ENCODE results near the gene CIAO3.

Gene CIAO3

DNA sequence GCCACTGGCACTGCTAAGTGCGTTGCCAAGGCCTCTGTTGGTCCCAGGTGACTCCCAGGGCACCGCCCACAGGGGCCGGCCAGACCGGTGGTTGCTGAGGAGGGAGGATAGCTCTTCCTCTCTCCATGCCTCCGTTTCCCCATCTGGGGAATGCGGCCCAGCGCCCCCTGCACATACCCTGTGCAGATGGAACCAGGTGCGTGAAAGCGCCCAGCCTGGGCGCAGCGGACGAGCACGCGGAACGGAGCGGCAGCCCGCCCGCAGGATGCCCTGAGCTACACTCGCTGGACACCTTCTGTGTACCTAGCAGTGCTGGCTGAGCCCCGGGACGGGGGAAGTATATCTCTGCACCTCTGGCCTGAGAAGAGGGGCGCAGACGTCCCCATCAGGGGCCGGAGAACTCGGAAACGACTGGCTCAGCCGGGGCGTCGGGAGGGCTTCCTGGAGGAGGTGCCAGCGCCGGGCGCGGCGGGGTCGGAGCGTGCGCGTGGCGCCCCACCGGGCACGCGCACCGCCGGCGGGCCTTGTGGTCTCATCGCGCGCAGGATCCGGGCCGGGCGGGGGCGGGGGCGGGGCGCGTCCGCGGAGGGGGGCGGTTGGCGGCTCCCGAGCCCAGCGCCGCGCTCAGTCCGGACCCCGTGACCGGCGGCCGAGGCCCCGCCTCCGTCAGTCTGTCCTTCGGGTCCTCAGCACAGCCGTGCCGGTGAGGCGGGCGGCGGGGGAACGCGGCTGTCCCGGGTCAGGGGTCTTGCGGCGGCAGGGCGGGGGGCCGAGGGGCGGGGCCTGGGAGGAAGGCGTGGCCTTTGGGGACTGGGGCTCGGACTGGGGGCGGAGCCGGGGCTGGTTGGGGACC lies 14.1 kb downstream of the CIAO3 start, which contains the start of the genes CCDC78 and HAGHL:
Gene CCDC78 (minus strand): TSS at position 6 of the 853 bp plus-strand sequence. CDS start 76 bp downstream, outside the sequence.
Gene HAGHL (plus strand): TSS at position 669 of the 853 bp plus-strand sequence. CDS start 404 bp downstream, outside the sequence.
- Histone ChIP-seq H3K4me1 (ENCODE audit: insufficient read depth, poor library complexity, severe bottlenecking) (no peaks in the 10 kb centered on the region), H3K27ac (ENCODE audit: poor library complexity, severe bottlenecking) (peak within 1 kb of the TSS; percentile 64), H3K9me3 (ENCODE audit: severe bottlenecking) (no peaks in the 10 kb centered on the region), H3K27me3 (ENCODE audit: insufficient read depth, poor library complexity, severe bottlenecking) (no peaks in the 10 kb centered on the region), H3K36me3 (ENCODE audit: low read depth) (no peaks in the 10 kb centered on the region), H3K4me3 (ENCODE audit: severe bottlenecking) (peak within 1 kb of the TSS; percentile 43)
- peak; percentile 12 for ATAC-seq (ENCODE audit: low read depth)
- TF ChIP-seq, protein P1, sequence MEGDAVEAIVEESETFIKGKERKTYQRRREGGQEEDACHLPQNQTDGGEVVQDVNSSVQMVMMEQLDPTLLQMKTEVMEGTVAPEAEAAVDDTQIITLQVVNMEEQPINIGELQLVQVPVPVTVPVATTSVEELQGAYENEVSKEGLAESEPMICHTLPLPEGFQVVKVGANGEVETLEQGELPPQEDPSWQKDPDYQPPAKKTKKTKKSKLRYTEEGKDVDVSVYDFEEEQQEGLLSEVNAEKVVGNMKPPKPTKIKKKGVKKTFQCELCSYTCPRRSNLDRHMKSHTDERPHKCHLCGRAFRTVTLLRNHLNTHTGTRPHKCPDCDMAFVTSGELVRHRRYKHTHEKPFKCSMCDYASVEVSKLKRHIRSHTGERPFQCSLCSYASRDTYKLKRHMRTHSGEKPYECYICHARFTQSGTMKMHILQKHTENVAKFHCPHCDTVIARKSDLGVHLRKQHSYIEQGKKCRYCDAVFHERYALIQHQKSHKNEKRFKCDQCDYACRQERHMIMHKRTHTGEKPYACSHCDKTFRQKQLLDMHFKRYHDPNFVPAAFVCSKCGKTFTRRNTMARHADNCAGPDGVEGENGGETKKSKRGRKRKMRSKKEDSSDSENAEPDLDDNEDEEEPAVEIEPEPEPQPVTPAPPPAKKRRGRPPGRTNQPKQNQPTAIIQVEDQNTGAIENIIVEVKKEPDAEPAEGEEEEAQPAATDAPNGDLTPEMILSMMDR (IDR thresholded peaks at IDR 0.05; ENCODE audit: poor library complexity, severe bottlenecking): no peak
- DNase-seq (ENCODE audit: low spot score): no peak

DNA sequence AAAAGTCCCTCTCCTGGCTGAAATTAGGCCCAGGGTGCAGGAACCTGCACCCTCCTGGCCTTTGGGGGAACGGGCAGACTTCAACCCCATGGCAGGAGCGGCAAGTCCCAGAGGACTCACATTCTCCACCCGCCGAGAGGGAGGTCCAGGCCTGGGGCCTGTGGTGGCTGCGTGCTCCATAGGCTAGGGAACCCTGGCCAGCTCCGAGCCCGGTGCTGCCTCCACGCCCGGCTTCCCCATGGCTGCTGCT lies 14.7 kb downstream of the CIAO3 start:
- peak overlapping the region; percentile 64 for H3K27ac ChIP-seq (ENCODE audit: poor library complexity, severe bottlenecking)
- no peaks in the 10 kb centered on the region for H3K27me3 ChIP-seq (ENCODE audit: insufficient read depth, poor library complexity, severe bottlenecking)
- DNase-seq (ENCODE audit: low spot score) (no peak), ATAC-seq (ENCODE audit: low read depth) (no peak)
- no peaks in the 10 kb centered on the region for H3K4me1 ChIP-seq (ENCODE audit: insufficient read depth, poor library complexity, severe bottlenecking)
- peak overlapping the region; percentile 43 for H3K4me3 ChIP-seq (ENCODE audit: severe bottlenecking)
- TF ChIP-seq, protein P1 (IDR thresholded peaks at IDR 0.05; ENCODE audit: poor library complexity, severe bottlenecking): no peak
- H3K9me3 ChIP-seq (ENCODE audit: severe bottlenecking): no peaks in the 10 kb centered on the region
- H3K36me3 ChIP-seq (ENCODE audit: low read depth): no peaks in the 10 kb centered on the region

DNA sequence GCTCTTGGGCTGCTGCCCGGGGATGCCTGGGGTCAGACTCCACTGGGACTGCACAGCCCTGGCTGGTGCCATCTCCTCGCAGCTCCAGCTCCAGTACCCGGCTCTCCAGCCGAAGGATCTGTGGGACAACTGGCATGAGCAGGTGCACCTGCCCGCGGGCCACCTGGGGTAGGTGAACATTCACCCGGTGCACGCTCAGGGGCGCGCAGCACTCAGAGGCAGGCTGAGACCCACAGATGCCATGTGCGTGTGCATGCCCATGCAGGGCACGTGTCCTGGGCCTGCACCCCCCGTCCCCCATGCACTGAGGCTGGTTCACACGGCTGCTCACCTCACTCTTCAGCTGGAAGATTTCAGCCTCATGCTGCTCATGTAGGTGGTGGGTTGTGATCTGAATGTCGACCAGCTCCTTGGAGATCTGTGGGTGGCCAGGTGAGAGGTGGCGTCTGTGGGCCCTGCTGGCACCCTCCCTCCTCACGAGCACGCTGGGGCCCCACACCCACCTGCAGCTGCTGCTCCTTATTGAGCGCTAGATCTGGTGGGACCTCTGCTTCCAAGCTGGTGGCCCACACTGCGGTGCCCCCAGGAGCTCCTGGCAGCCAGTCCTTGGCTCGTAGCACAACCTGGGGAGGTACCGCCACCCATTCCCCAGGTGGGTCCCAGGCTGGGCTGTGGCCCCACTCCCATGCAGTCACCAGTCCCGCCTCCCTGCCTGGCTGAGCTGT lies 15.2 kb downstream of the CIAO3 start:
- TF ChIP-seq, protein P1 (IDR thresholded peaks at IDR 0.05; ENCODE audit: poor library complexity, severe bottlenecking): no peak
- Histone ChIP-seq H3K36me3 (ENCODE audit: low read depth) (no peaks in the 10 kb centered on the region), H3K27me3 (ENCODE audit: insufficient read depth, poor library complexity, severe bottlenecking) (no peaks in the 10 kb centered on the region), H3K4me3 (ENCODE audit: severe bottlenecking) (no peak overlapping the region), H3K9me3 (ENCODE audit: severe bottlenecking) (no peaks in the 10 kb centered on the region), H3K27ac (ENCODE audit: poor library complexity, severe bottlenecking) (no peak overlapping the region), H3K4me1 (ENCODE audit: insufficient read depth, poor library complexity, severe bottlenecking) (no peaks in the 10 kb centered on the region)
- DNase-seq (ENCODE audit: low spot score) (no peak), ATAC-seq (ENCODE audit: low read depth) (no peak)

DNA sequence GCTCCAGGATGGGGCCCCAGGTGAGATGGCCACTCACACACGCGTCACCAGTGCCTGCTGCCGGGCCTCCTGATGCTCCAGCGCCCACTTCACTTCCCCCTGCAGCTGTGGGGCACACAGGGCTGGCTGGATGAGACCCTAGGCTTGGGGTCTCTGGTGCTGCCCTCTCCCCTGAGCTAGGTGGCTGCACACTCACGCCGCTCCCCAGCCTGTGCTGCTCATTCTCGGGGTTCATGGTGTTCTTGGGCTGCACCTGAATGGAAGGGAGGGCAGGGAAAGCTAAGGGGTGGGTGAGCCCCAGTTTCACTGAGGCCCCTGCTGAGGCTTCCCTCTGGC lies 15.8 kb downstream of the CIAO3 start:
- ATAC-seq (ENCODE audit: low read depth) (no peak), DNase-seq (ENCODE audit: low spot score) (no peak)
- no peaks in the 10 kb centered on the region for H3K36me3 ChIP-seq (ENCODE audit: low read depth)
- H3K27me3 ChIP-seq (ENCODE audit: insufficient read depth, poor library complexity, severe bottlenecking): no peaks in the 10 kb centered on the region
- peaks cover 1% of the 10 kb centered on the region for H3K4me1 ChIP-seq (ENCODE audit: insufficient read depth, poor library complexity, severe bottlenecking)
- TF ChIP-seq, protein P1 (IDR thresholded peaks at IDR 0.05; ENCODE audit: poor library complexity, severe bottlenecking): no peak
- H3K27ac ChIP-seq (ENCODE audit: poor library complexity, severe bottlenecking): no peak overlapping the region
- no peak overlapping the region for H3K4me3 ChIP-seq (ENCODE audit: severe bottlenecking)
- H3K9me3 ChIP-seq (ENCODE audit: severe bottlenecking): no peaks in the 10 kb centered on the region

Measured in RWPE2 (cell line).